Activated naive CD4-positive, alpha-beta T cell treated with anti-CD3 and anti-CD28 coated beads for 36 hours (primary cell): Measurements from ENCODE around the gene UGGT2. TPM values are rescaled to one million over a fixed set of nuclear protein-coding genes. Genes with fewer than 3 reads are reported as not detected.
"Not testable (repeated sequence)": the region's sequence is repeated elsewhere in the genome, so short reads cannot be mapped to it uniquely, and the experiment has no call there.

Experiments used
- CTCF ChIA-PET: fragments of 350-600 bp; sonication (Branson Sonifier 250); formaldehyde crosslinking; loops from one replicate; lab custom pipeline; 2021; ENCODE audit warnings: antibody characterized with exemption; lab: Charles Lee
- DNase-seq: peaks from one replicate; pipeline ENCODE4 v3.0.0-alpha.2; 2020
- H3K27ac Mint-ChIP-seq: one replicate; pipeline ENCODE4 v1.8.0; 2021; ENCODE audit warnings: mild to moderate bottlenecking, mixed read lengths
- H3K27me3 Mint-ChIP-seq: one replicate; pipeline ENCODE4 v1.8.0; 2021; ENCODE audit warnings: low read depth, mixed read lengths
- H3K36me3 Mint-ChIP-seq: one replicate; pipeline ENCODE4 v1.8.0; 2021; ENCODE audit warnings: low read depth, mixed read lengths
- H3K4me1 Mint-ChIP-seq: one replicate; pipeline ENCODE4 v1.8.0; 2021; ENCODE audit warnings: low read depth, mixed read lengths
- H3K4me3 Mint-ChIP-seq: one replicate; pipeline ENCODE4 v1.8.0; 2021; ENCODE audit warnings: mild to moderate bottlenecking, moderate library complexity, mixed read lengths
- H3K9me3 Mint-ChIP-seq: one replicate; pipeline ENCODE4 v1.8.0; 2021; ENCODE audit warnings: mixed read lengths
- intact Hi-C: fragments of 100-400 bp; cut with micrococcal nuclease; formaldehyde crosslinking; loops from one replicate; pipeline ENCODE4 v1.15.1; 2023
- total RNA-seq, 2 experiments: library from RNA; stranded (reverse); gene quantifications; one replicate each; pipeline ENCODE4 v1.2.3, GENCODE V29; 2021

The UGGT2 gene
- total RNA-seq, 2 experiments from 2014 or later: 0.12 TPM; not detected in 1

GRCh38 chr13:95781940-95782339 lies 271.3 kb downstream of the UGGT2 start:
- H3K9me3 Mint-ChIP-seq, H3K27ac Mint-ChIP-seq, H3K4me1 Mint-ChIP-seq, DNase-seq, intact Hi-C loops, H3K27me3 Mint-ChIP-seq, H3K4me3 Mint-ChIP-seq, CTCF ChIA-PET: not testable (repeated sequence)
- peaks cover 30% of the 10 kb centered on the region for H3K36me3 Mint-ChIP-seq

GRCh38 chr13:95781016-95781415 lies 272.2 kb downstream of the UGGT2 start:
- no peak for DNase-seq
- intact Hi-C loops: no loop called here
- H3K36me3 Mint-ChIP-seq: peaks cover 26% of the 10 kb centered on the region
- no peak overlapping the region for H3K27ac Mint-ChIP-seq
- no peak overlapping the region for H3K4me3 Mint-ChIP-seq
- CTCF ChIA-PET: interaction anchor here (0.9 kb wide), 2 partner anchors 12 to 592 kb away, joined by 3 to 4 read pairs; no protein-coding TSS in a partner anchor
- H3K4me1 Mint-ChIP-seq: no peaks in the 10 kb centered on the region
- H3K27me3 Mint-ChIP-seq: no peaks in the 10 kb centered on the region
- H3K9me3 Mint-ChIP-seq: peaks cover 2% of the 10 kb centered on the region

- H3K4me1 Mint-ChIP-seq: no peaks in the 10 kb centered on the region
- CTCF ChIA-PET: no interaction called here
- DNase-seq: no peak
- H3K27me3 Mint-ChIP-seq: no peaks in the 10 kb centered on the region
- no peak overlapping the region for H3K4me3 Mint-ChIP-seq
- peaks cover 24% of the 10 kb centered on the region for H3K36me3 Mint-ChIP-seq
- H3K9me3 Mint-ChIP-seq: peaks cover 2% of the 10 kb centered on the region
- intact Hi-C loops: no loop called here
- no peak overlapping the region for H3K27ac Mint-ChIP-seq
Measured at GRCh38 chr13:95779522-95779921, 273.7 kb downstream of the UGGT2 start.

- Mint-ChIP-seq H3K4me3 (no peak overlapping the region), H3K27me3 (no peaks in the 10 kb centered on the region), H3K27ac (no peak overlapping the region), H3K4me1 (peaks cover 4% of the 10 kb centered on the region), H3K9me3 (no peaks in the 10 kb centered on the region), H3K36me3 (peaks cover 15% of the 10 kb centered on the region)
- intact Hi-C loops: loop anchor here (5.0 kb wide), 1 partner anchor 95 kb away; the partner anchor contains the start of gene DNAJC3
- no peak for DNase-seq
- CTCF ChIA-PET: no interaction called here
Measured at GRCh38 chr13:95771905-95772304, 281.3 kb downstream of the UGGT2 start.

- intact Hi-C loops: no loop called here
- CTCF ChIA-PET: interaction anchor here (0.6 to 0.8 kb wide), 5 partner anchors 21 to 575 kb away, joined by 3 to 4 read pairs (median 3); no protein-coding TSS in a partner anchor
- no peaks in the 10 kb centered on the region for H3K27me3 Mint-ChIP-seq
Measured at GRCh38 chr13:95763601-95764000, 289.6 kb downstream of the UGGT2 start.

GRCh38 chr13:95762626-95763025 lies 290.6 kb downstream of the UGGT2 start:
- H3K4me1 Mint-ChIP-seq, H3K27ac Mint-ChIP-seq, H3K9me3 Mint-ChIP-seq, DNase-seq, H3K27me3 Mint-ChIP-seq, intact Hi-C loops, H3K4me3 Mint-ChIP-seq: not testable (repeated sequence)
- H3K36me3 Mint-ChIP-seq: peaks cover 23% of the 10 kb centered on the region
- CTCF ChIA-PET: interaction anchor here (0.7 kb wide), 1 partner anchor 56 kb away, joined by 3 read pairs; no protein-coding TSS in a partner anchor

More at GRCh38 chr13:95763601-95764000, 289.6 kb downstream of the UGGT2 start:
- H3K9me3 Mint-ChIP-seq: no peaks in the 10 kb centered on the region
- no peak for DNase-seq
- H3K36me3 Mint-ChIP-seq: peaks cover 20% of the 10 kb centered on the region
- H3K4me1 Mint-ChIP-seq: no peaks in the 10 kb centered on the region
- no peak overlapping the region for H3K4me3 Mint-ChIP-seq
- H3K27ac Mint-ChIP-seq: no peak overlapping the region

- no peaks in the 10 kb centered on the region for H3K27me3 Mint-ChIP-seq
- H3K9me3 Mint-ChIP-seq: no peaks in the 10 kb centered on the region
- intact Hi-C loops: no loop called here
- H3K36me3 Mint-ChIP-seq: peaks cover 14% of the 10 kb centered on the region
- no peak overlapping the region for H3K4me3 Mint-ChIP-seq
- no peak for DNase-seq
- CTCF ChIA-PET: no interaction called here
- H3K4me1 Mint-ChIP-seq: peaks cover 3% of the 10 kb centered on the region
- no peak overlapping the region for H3K27ac Mint-ChIP-seq
Measured at GRCh38 chr13:95756072-95756471, 297.1 kb downstream of the UGGT2 start.

GRCh38 chr13:95754069-95754468 lies 299.1 kb downstream of the UGGT2 start:
- intact Hi-C loops: no loop called here
- H3K36me3 Mint-ChIP-seq: peaks cover 14% of the 10 kb centered on the region
- H3K27me3 Mint-ChIP-seq: no peaks in the 10 kb centered on the region
- no peak overlapping the region for H3K27ac Mint-ChIP-seq
- DNase-seq: no peak
- no peak overlapping the region for H3K4me3 Mint-ChIP-seq
- peaks cover 7% of the 10 kb centered on the region for H3K4me1 Mint-ChIP-seq
- CTCF ChIA-PET: interaction anchor here (0.6 kb wide), 2 partner anchors 20 to 395 kb away, joined by 3 read pairs; no protein-coding TSS in a partner anchor
- no peaks in the 10 kb centered on the region for H3K9me3 Mint-ChIP-seq

GRCh38 chr13:95752677-95753076 lies 300.5 kb downstream of the UGGT2 start:
- Mint-ChIP-seq H3K27ac (no peak overlapping the region), H3K4me1 (peaks cover 8% of the 10 kb centered on the region), H3K4me3 (no peak overlapping the region), H3K9me3 (no peaks in the 10 kb centered on the region), H3K36me3 (peaks cover 11% of the 10 kb centered on the region), H3K27me3 (no peaks in the 10 kb centered on the region)
- no peak for DNase-seq
- intact Hi-C loops: no loop called here
- CTCF ChIA-PET: no interaction called here

Other genes with a start within 250 kb of the UGGT2 start
- gene HS6ST3, start 36.7 kb upstream of the UGGT2 start, total RNA-seq: not detected